GM12865 (cell line): ENCODE measurements around the gene CLCN5.

Experiments used
- DNase-seq: peaks from one replicate; pipeline ENCODE4 v3.0.0; 2010; ENCODE audit warnings: low read depth
- H3K4me3 ChIP-seq: 2 replicates; pipeline ENCODE4 v1.5.1; 2011; ENCODE audit warnings: mild to moderate bottlenecking, low read depth, low read length, control low read depth
- CTCF ChIP-seq: IDR thresholded peaks from 2 replicates; pipeline ENCODE4 v1.5.1; 2011; ENCODE audit warnings: low read length, control low read depth, low read depth, inconsistent platforms; ENCODE audit not compliant: insufficient read depth; ENCODE audit errors: missing control alignments

Gene CLCN5

GRCh38 chrX:50098241-50098640, 175.8 kb downstream of the CLCN5 start:
- DNase-seq: no peak
- no peak overlapping the region for H3K4me3 ChIP-seq
- no peak for TF ChIP-seq CTCF

- no peak for DNase-seq
- TF ChIP-seq CTCF: no peak
- no peak overlapping the region for H3K4me3 ChIP-seq
Measured at GRCh38 chrX:50098749-50099148, 176.4 kb downstream of the CLCN5 start.

GRCh38 chrX:50099331-50099730, 176.9 kb downstream of the CLCN5 start:
- no peak for DNase-seq
- no peak overlapping the region for H3K4me3 ChIP-seq
- no peak for TF ChIP-seq CTCF

- DNase-seq: peak; percentile 4
- H3K4me3 ChIP-seq: no peak overlapping the region
- TF ChIP-seq CTCF: peak; percentile 8
Measured at GRCh38 chrX:50100188-50100587, 177.8 kb downstream of the CLCN5 start.

GRCh38 chrX:50103176-50103575, 180.8 kb downstream of the CLCN5 start:
- DNase-seq: no peak
- TF ChIP-seq CTCF: no peak
- H3K4me3 ChIP-seq: no peak overlapping the region

- DNase-seq: no peak
- H3K4me3 ChIP-seq: no peak overlapping the region
- no peak for TF ChIP-seq CTCF
Measured at GRCh38 chrX:50103866-50104566, 181.6 kb downstream of the CLCN5 start.
